ENCODE results near the gene KLHL29. TPM values are rescaled to one million over a fixed set of nuclear protein-coding genes. Genes with fewer than 3 reads are reported as not detected.

Gene KLHL29
- total RNA-seq, 2 experiments from 2014 or later: 2.5 to 2.7 TPM

DNA sequence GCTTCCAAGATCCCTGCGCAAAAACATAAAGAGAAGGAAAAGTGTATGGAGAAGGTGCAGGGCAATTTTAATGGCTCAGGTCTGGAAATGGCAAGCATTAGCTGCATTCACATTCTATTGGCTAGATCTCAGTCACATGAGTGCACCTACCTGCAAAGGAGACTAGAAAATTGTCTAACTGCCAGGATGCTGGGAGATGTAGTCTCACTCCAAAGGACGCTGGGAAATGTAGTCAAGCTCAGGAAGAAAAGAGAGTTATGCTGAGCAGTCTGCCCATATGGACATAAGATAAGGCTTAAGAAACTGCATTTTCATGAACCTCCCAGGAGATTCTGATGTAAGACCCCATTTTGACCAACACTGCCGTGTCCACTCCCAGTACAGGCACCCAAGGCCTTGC lies 9.5 kb upstream of the KLHL29 start:
- Histone ChIP-seq H3K9me3 (ENCODE audit: control insufficient read depth in 1 of 2, insufficient read depth in 1 of 2, low read length in 2 of 2) (no peaks in the 10 kb centered on the region), H3K4me1 (ENCODE audit: insufficient read depth, low read length) (no peaks in the 10 kb centered on the region), H3K27ac (ENCODE audit: low read depth in 1 of 2, low read length in 2 of 2) (no peak overlapping the region), H3K4me3 (ENCODE audit: low read length) (no peak overlapping the region), H3K36me3 (ENCODE audit: insufficient read depth, low read length) (no peaks in the 10 kb centered on the region), H3K27me3 (ENCODE audit: control insufficient read depth in 1 of 2, insufficient read depth in 2 of 2, low read length in 2 of 2) (peaks cover 0 to 7% of the 10 kb centered on the region in 2 experiments)
- ChIA-PET CTCF (no interaction called here), POLR2A (no interaction called here)
- TF ChIP-seq, protein P1, sequence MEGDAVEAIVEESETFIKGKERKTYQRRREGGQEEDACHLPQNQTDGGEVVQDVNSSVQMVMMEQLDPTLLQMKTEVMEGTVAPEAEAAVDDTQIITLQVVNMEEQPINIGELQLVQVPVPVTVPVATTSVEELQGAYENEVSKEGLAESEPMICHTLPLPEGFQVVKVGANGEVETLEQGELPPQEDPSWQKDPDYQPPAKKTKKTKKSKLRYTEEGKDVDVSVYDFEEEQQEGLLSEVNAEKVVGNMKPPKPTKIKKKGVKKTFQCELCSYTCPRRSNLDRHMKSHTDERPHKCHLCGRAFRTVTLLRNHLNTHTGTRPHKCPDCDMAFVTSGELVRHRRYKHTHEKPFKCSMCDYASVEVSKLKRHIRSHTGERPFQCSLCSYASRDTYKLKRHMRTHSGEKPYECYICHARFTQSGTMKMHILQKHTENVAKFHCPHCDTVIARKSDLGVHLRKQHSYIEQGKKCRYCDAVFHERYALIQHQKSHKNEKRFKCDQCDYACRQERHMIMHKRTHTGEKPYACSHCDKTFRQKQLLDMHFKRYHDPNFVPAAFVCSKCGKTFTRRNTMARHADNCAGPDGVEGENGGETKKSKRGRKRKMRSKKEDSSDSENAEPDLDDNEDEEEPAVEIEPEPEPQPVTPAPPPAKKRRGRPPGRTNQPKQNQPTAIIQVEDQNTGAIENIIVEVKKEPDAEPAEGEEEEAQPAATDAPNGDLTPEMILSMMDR (IDR thresholded peaks at IDR 0.05): no peak
- Mint-ChIP-seq H3K27ac (no peak overlapping the region), H3K36me3 (ENCODE audit: low read depth) (no peaks in the 10 kb centered on the region), H3K9me3 (no peaks in the 10 kb centered on the region), H3K4me3 (no peak overlapping the region), H3K4me1 (ENCODE audit: low read depth) (peaks cover 4% of the 10 kb centered on the region), H3K27me3 (peaks cover 15% of the 10 kb centered on the region)
- DNase-seq (peak in 2 of 14 experiments; percentile 27 to 37), ATAC-seq (ENCODE audit: poor library complexity) (peak; percentile 57)
- intact Hi-C loops (cut with DNase I, micrococcal nuclease): no loop called here

DNA sequence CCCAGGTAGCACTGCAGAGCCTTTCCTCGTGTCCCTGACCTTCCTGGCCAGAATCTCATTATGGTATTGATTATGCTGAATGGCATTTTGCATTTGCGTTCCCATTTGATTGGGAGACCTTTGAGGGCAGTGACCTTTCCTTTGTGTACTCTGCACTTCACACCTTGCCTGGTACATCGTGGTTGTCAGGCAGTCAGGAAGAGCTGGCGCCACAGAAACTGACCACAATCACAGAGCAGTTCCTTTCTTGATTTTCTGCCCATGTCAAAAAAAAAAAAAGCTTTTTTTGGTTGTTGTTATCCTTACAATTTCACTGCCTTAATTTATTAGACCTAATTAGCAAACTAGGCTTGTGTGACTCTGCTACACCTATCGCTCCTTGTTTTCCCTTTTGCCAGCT lies 8.9 kb upstream of the KLHL29 start:
- POLR2A ChIA-PET: no interaction called here
- no peak overlapping the region for H3K4me3 ChIP-seq (ENCODE audit: low read length)
- intact Hi-C loops (cut with DNase I, micrococcal nuclease): no loop called here
- H3K4me1 ChIP-seq (ENCODE audit: insufficient read depth, low read length): peaks cover 4% of the 10 kb centered on the region
- no peaks in the 10 kb centered on the region for H3K9me3 Mint-ChIP-seq
- H3K36me3 Mint-ChIP-seq (ENCODE audit: low read depth): no peaks in the 10 kb centered on the region
- H3K36me3 ChIP-seq (ENCODE audit: insufficient read depth, low read length): no peaks in the 10 kb centered on the region
- H3K4me1 Mint-ChIP-seq (ENCODE audit: low read depth): peaks cover 10% of the 10 kb centered on the region
- no peak overlapping the region for H3K27ac ChIP-seq (ENCODE audit: low read depth in 1 of 2, low read length in 2 of 2)
- H3K27me3 Mint-ChIP-seq: peaks cover 15% of the 10 kb centered on the region
- CTCF ChIA-PET: no interaction called here
- H3K4me3 Mint-ChIP-seq: no peak overlapping the region
- TF ChIP-seq, protein P1 (IDR thresholded peaks at IDR 0.05): no peak
- no peaks in the 10 kb centered on the region for H3K9me3 ChIP-seq (ENCODE audit: control insufficient read depth in 1 of 2, insufficient read depth in 1 of 2, low read length in 2 of 2)
- DNase-seq (no peak), ATAC-seq (ENCODE audit: poor library complexity) (no peak)
- peaks cover 0 to 7% of the 10 kb centered on the region in 2 experiments for H3K27me3 ChIP-seq (ENCODE audit: control insufficient read depth in 1 of 2, insufficient read depth in 2 of 2, low read length in 2 of 2)
- H3K27ac Mint-ChIP-seq: no peak overlapping the region

DNA sequence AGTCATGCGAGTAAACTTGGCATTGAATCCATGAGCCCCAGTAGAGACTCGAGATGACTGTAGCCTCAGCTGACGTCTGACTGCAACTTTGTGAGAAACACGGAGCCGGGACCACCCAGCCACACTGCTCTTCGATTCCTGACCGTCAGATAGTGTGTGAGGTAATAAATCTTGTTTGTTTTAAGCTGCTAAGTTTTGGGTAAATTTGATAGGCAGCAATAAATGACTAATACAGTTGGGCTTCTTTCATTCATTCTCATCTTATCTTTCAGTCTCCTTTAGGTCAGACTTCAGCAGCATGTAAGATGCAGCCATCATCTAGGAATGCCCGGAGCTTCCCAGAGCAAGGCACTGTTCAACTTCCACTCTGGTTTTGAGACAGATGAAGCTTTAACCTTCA lies 8.0 kb upstream of the KLHL29 start:
- no peaks in the 10 kb centered on the region for H3K9me3 ChIP-seq (ENCODE audit: control insufficient read depth in 1 of 2, insufficient read depth in 1 of 2, low read length in 2 of 2)
- POLR2A ChIA-PET: no interaction called here
- TF ChIP-seq, protein P1 (IDR thresholded peaks at IDR 0.05): no peak
- Mint-ChIP-seq H3K36me3 (ENCODE audit: low read depth) (no peaks in the 10 kb centered on the region), H3K27me3 (peaks cover 9% of the 10 kb centered on the region), H3K27ac (no peak overlapping the region), H3K9me3 (no peaks in the 10 kb centered on the region), H3K4me1 (ENCODE audit: low read depth) (peaks cover 18% of the 10 kb centered on the region), H3K4me3 (no peak overlapping the region)
- CTCF ChIA-PET: no interaction called here
- H3K27ac ChIP-seq (ENCODE audit: low read depth in 1 of 2, low read length in 2 of 2): no peak overlapping the region
- peaks cover 0 to 7% of the 10 kb centered on the region in 2 experiments for H3K27me3 ChIP-seq (ENCODE audit: control insufficient read depth in 1 of 2, insufficient read depth in 2 of 2, low read length in 2 of 2)
- H3K4me3 ChIP-seq (ENCODE audit: low read length): no peak overlapping the region
- intact Hi-C loops (cut with DNase I, micrococcal nuclease): no loop called here
- no peaks in the 10 kb centered on the region for H3K36me3 ChIP-seq (ENCODE audit: insufficient read depth, low read length)
- ATAC-seq (ENCODE audit: poor library complexity) (no peak), DNase-seq (no peak)
- H3K4me1 ChIP-seq (ENCODE audit: insufficient read depth, low read length): peaks cover 9% of the 10 kb centered on the region
